T-helper 2 cell (primary cell): ENCODE data around the gene FOXG1.

Experiments
- DNase-seq, 5 experiments: peaks; one replicate each; pipeline versions ENCODE4 v3.0.0 to v3.0.0-alpha.2; 2012 to 2022

Gene FOXG1

GRCh38 chr14:28777471-28778137, 11.0 kb downstream of the FOXG1 start:
- DNase-seq: no peak

DNA sequence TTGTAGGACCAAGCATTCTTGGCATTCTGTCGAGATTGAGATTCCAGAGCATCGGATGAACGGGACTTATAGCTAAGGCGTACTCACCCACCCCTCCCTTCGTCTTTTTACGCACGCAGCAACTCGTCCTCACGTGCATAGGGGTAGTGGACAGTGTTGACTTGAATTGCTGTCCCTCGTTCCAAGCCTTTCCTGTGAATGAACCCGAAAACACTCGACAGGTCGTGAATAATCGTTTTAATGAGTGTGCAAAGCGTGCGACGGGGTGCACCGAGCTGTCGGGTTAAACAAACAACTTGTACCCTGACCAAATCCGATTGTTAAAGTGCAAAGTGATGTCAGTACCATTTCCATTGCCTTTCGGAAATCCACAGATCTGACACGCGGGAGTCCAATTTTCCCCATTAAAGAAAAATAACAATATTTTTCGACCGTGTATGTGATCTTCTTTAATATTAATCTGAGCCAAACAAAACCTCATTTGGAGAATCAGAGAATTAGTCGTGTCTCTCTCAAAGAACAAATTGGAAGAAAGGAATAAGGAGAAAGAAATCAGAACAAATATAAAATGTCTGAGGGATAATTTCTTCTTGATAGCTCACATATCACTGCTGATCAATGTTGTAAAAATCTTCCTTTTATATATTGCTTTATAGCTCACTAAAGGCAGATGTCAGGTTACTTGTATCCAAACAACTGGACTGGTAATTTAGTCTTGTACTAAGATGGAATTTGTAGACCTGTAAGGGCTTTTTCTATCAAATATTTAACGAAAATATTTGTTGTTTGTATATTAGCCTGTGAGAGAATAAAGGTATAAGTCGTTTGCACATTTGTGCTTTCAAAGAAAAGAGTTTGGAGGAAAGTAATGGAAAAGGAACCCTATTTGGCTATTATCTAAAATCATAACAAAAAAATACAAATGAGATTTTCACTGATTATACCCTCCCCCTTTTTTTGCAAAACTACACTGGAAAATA, 11.8 kb downstream of the FOXG1 start:
- DNase-seq: no peak

GRCh38 chr14:28779456-28779855, 12.9 kb downstream of the FOXG1 start:
- no peak for DNase-seq

DNA sequence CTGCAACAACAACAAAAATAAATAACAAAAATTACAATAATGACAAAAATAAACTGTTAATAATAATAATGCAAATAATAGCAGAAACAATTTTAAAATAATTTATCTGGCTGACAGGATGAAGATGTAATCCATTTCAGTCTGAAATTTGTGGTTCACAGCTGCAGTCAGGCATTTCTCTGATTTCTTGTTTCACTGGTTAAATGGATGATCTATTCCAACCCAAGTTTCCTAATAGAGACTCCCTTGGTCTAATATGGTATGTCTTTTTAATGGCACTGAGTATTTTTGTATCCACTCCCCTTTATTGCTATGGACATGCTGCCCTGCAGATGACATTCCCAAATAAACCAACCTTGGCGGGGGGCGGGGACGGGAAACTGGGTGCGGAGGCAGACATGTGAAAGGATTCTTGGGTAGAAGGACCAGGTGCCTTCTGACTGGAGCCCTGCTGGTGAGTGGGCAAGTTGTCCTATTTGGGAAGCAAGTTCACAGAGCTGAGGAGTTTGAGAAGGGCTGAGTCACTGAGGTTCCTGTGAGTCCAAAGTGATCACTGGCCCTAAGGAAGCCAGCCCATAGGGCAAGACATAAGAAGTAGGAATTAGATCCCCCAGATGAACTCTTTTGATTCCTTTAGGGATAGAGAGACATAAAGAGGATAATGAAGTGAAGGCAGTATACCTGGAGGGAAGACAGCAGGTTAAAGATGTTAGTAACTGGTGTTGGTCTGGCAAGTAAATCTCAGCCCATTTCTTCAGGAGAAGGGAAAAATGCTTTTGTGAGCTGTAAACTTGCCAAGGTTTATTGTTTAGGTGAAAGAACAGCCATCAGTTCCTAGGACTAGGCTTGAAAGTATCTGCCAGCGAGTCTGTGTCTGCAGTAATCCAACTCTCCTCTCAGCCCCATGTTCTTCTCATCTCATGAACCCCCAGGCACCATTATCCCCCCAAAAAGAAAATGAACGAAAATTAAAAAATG, 14.5 kb downstream of the FOXG1 start:
- no peak for DNase-seq

- DNase-seq: no peak
These were observed 15.7 kb downstream of the FOXG1 start for GRCh38 chr14:28782301-28782700.

GRCh38 chr14:28783664-28784063, 17.1 kb downstream of the FOXG1 start:
- no peak for DNase-seq

GRCh38 chr14:28784096-28785048, 17.8 kb downstream of the FOXG1 start:
- no peak for DNase-seq

DNA sequence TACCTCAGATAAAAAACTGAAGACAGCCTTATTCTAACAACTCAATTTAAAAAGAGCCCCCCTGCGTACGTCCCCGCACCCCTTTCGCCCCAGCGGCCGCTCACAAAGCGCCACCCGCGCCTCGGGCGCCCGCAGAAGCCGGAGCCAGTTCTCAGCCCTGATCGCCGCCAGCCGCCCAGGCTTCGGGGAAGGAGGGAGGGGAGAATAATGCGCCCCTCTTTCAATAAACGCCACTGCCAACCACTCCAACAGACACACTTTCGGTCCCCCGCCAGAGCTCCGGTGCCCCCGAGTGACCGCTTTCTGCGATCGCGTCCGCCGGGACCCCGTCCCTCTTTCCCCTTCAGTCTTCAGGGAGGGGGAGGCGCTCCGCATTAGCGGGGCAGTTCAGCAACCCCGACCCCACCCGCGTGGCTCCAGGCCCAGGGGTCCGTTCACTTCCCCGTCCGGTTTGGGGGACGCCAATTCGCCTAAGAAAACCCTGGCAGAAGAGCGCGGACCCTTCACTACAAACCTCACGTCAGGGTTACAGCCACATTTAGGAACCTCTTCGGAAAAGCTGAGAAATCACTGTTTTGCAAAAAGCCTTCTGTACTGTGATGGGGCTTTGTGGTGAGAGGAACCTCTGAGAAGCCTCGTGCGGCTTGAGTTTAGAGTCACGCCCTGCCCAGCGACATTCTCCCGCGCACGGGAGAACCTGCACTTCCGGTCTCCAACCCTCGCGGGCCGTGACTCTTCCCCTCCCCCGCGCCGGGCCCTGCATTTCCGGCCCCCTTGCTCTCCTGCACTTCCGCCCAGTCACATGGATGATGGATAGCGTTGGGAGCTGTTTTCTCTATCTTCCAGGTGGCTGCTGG, 18.7 kb downstream of the FOXG1 start:
- DNase-seq: peak in 1 of 5 experiments; percentile 24

DNA sequence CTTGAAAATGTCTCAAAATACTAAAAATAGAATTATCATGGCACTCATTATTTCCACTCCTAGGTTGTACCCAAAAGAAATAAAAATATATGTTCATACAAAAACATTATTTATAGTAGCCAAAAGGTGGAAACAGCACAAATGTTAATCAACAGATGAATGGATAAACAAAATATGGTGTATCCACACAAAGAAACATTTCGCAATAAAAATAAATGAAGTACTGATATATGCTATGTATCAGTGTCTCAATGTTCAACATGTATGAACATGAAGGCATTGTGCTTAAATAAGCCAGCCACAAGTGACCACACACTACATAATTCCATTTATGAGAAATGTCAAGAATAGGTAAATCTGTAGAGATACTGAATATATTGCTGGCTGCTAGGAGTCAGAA, 40.9 kb downstream of the FOXG1 start:
- DNase-seq: no peak

GRCh38 chr14:28813810-28814209, 47.2 kb downstream of the FOXG1 start:
- DNase-seq: no peak
